Omental fat pad (tissue), 4 donors: ENCODE measurements around the gene RPL38. TPM values are rescaled to one million over a fixed set of nuclear protein-coding genes. Genes with fewer than 3 reads are reported as not detected.
A peak's percentile ranks its signal among the peaks of the same experiment; 100 is the strongest.

Source experiments
- ATAC-seq: fragments of 150-250 bp; one replicate; pipeline ENCODE4 v1.9.1; 2016; ENCODE audit warnings: mild to moderate bottlenecking, moderate library complexity; ENCODE audit not compliant: low FRiP score
- DNase-seq: peaks from one replicate; pipeline ENCODE4 v3.0.0-alpha.2; 2019; ENCODE audit warnings: low spot score
- CTCF ChIP-seq, 3 donors: fragments of 450-650 bp; IDR thresholded peaks; one replicate each; pipeline ENCODE4 v1.5.1; 2016 to 2017; ENCODE audit warnings: antibody characterized with exemption in 3 of 3, mild to moderate bottlenecking in 3 of 3, moderate library complexity in 2 of 3
- total RNA-seq, 4 donors: library from RNA; depleted of rRNA; stranded (reverse); fragments of >200 nt; gene quantifications; one replicate each; pipeline ENCODE4 v1.1.0, GENCODE V29; 2016

The RPL38 gene
- total RNA-seq, 4 donors from 2014 or later = 333 to 392 (median 362) TPM

GRCh38 chr17:74170924-74171323, 32.6 kb upstream of the RPL38 start:
- no peak for ATAC-seq
- TF ChIP-seq CTCF (IDR thresholded peaks at IDR 0.05) = no peak
- DNase-seq = no peak

GRCh38 chr17:74172700-74173099, 30.8 kb upstream of the RPL38 start:
- no peak for TF ChIP-seq CTCF (IDR thresholded peaks at IDR 0.05)

GRCh38 chr17:74176546-74177001, 26.9 kb upstream of the RPL38 start:
- ATAC-seq (peak; percentile 59), DNase-seq (no peak)
- peak in 1 of 3 donors; percentile 45 for TF ChIP-seq CTCF (IDR thresholded peaks at IDR 0.05)

More at GRCh38 chr17:74172700-74173099, 30.8 kb upstream of the RPL38 start:
- no peak for DNase-seq
- ATAC-seq = no peak

GRCh38 chr17:74177018-74177450, 26.4 kb upstream of the RPL38 start:
- no peak for DNase-seq
- TF ChIP-seq CTCF (IDR thresholded peaks at IDR 0.05) = no peak
- ATAC-seq = no peak

GRCh38 chr17:74179576-74179975, 23.9 kb upstream of the RPL38 start:
- ATAC-seq = no peak
- DNase-seq = no peak
- no peak for TF ChIP-seq CTCF (IDR thresholded peaks at IDR 0.05)

- no peak for TF ChIP-seq CTCF (IDR thresholded peaks at IDR 0.05)
- ATAC-seq = no peak
- DNase-seq = no peak
Observed at GRCh38 chr17:74180336-74180735, 23.1 kb upstream of the RPL38 start.

GRCh38 chr17:74181341-74181740, 22.1 kb upstream of the RPL38 start:
- TF ChIP-seq CTCF (IDR thresholded peaks at IDR 0.05) = no peak
- ATAC-seq = no peak
- DNase-seq = no peak
